Heart left ventricle (tissue), 16 donors: Measurements from ENCODE around the gene MS4A8. TPM values are rescaled to one million over a fixed set of nuclear protein-coding genes. Genes with fewer than 3 reads are reported as not detected.
"Not testable (repeated sequence)": the region's sequence is repeated elsewhere in the genome, so short reads cannot be mapped to it uniquely, and the experiment has no call there.

Source experiments
- ATAC-seq, 4 donors: fragments of 200-7000 bp; cut with Tn5 transposase; one replicate each; pipeline ENCODE4 v1.9.1; 2020 to 2022; ENCODE audit warnings: moderate library complexity in 4 of 4, mild to moderate bottlenecking in 3 of 4, moderate number of reproducible peaks in 1 of 4
- DNase-seq, 5 donors: peaks; one replicate each; pipeline ENCODE4 v3.0.0-alpha.2; 2020
- H3K27ac ChIP-seq, 12 donors: fragments of 200-600 bp; sonication (generic) in 4 of 12; one replicate each; pipeline versions ENCODE4 v1.5.0 to v1.8.0; 2016 to 2022; ENCODE audit warnings: mild to moderate bottlenecking in 2 of 12
- H3K27me3 ChIP-seq, 9 donors: fragments of 200-600 bp; sonication (generic) in 2 of 9; one replicate each; pipeline versions ENCODE4 v1.5.1 to v1.8.0; 2016 to 2022; ENCODE audit warnings: mild to moderate bottlenecking in 3 of 9
- H3K36me3 ChIP-seq, 9 donors: fragments of 200-600 bp; sonication (generic) in 2 of 9; one replicate each; pipeline versions ENCODE4 v1.5.0 to v1.8.0; 2018 to 2022; ENCODE audit warnings: mild to moderate bottlenecking in 2 of 9
- H3K4me1 ChIP-seq, 12 donors: fragments of 200-600 bp; sonication (generic) in 4 of 12; one replicate each; pipeline versions ENCODE4 v1.5.0 to v1.8.0; 2016 to 2022; ENCODE audit warnings: mild to moderate bottlenecking in 3 of 12
- H3K4me3 ChIP-seq, 12 donors: fragments of 200-600 bp; sonication (generic) in 4 of 12; one replicate each; pipeline versions ENCODE4 v1.5.0 to v1.8.0; 2017 to 2022; ENCODE audit warnings: mild to moderate bottlenecking in 9 of 12, moderate library complexity in 4 of 12
- H3K9me3 ChIP-seq, 12 donors: fragments of 200-600 bp; sonication (generic) in 4 of 12; one replicate each; pipeline versions ENCODE4 v1.5.0 to v1.8.0; 2016 to 2022; ENCODE audit warnings: mild to moderate bottlenecking in 1 of 12
- POLR2A ChIP-seq, 2 donors: fragments of 450-650 bp; IDR thresholded peaks; one replicate each; pipeline ENCODE4 v1.6.1; 2017; ENCODE audit warnings: antibody characterized with exemption in 2 of 2, mild to moderate bottlenecking in 2 of 2, moderate library complexity in 2 of 2
- WGBS, 4 donors: extraction: QIAGEN DNeasy Blood & Tissue Kit in 2 of 4; methylation state at CpG; one replicate each; pipeline versions ENCODE4 v1.1.5 to v1.1.7; 2013 to 2018; 5-methylcytosine and 5-hydroxymethylcytosine counted together
- intact Hi-C, 10 donors: fragments of 100-400 bp; cut with DNase I; formaldehyde crosslinking; loops; one replicate each; pipeline versions ENCODE4 v1.11.1 to v1.14.2; 2022
- polyA plus RNA-seq, 2 donors: library from polyadenylated mRNA; stranded (reverse); fragments of 200-250 nt; gene quantifications; one replicate each; pipeline ENCODE4 v1.2.3, GENCODE V29; 2013
- total RNA-seq, 9 donors: library from RNA; depleted of rRNA in 2 of 9; stranded (reverse); fragments of >200 nt in 2 of 9; fragmentation: NEBNext Ultra II Directional in 3 of 9; extraction: Animal tissue kit (Norgen Biotek cat#: 25700) in 3 of 9; gene quantifications; one replicate each; pipeline versions ENCODE4 v1.1.0 to v1.2.4, GENCODE V29; 2016 to 2023
- TF ChIP-seq, protein P1 (sequence below), 12 donors: fragments of 200-600 bp; sonication (generic) in 4 of 12; IDR thresholded peaks; one replicate each; pipeline versions ENCODE4 v1.5.0 to v1.8.0; 2018 to 2022; ENCODE audit warnings: antibody characterized with exemption in 12 of 12, mild to moderate bottlenecking in 5 of 12
- donor health status: ischemic (EF 13 %, LVEDD 7.1; RV severe dilation, severe dysfunction).
- donor health status: healthy with polysubstance abuse.
- donor health status: DM: no; HTN: yes; CAD: no.
- donor health status: DM: no; HTN: no; CAD: no.
- donor health status: ischemic (EF 25% LVEDD 6.9; RV normal size, moderate dysfunction).
- donor health status: ischemic (EF 25% LVEDD 5.7; RV mildly dilated, moderate dysfunction).
- donor health status: healthy.
- donor health status: DM: yes; HTN: yes; CAD: no.
- donor health status: ischemic (EF 35%, LVEDD 5.7; RV mildly dilated, moderate dysfunction).
- donor health status: nonischemic (EF 11% LVEDD 7.7; RV severe dilation, severe dysfunction).
- donor health status: DM: yes; HTN: yes; CAD: no.
- donor health status: PGD.
- donor health status: ischemic (EF 29% LVEDD 5.4; RV normal size, mild dysfunction).
- donor health status: nonischemic (EF 23%, LVEDD 6.1; RV moderate dilation, normal function).

The MS4A8 gene
- total and polyA plus RNA-seq, 11 donors, result not detected

- no peak for DNase-seq
- H3K27ac ChIP-seq, result no peak overlapping the region
- no peaks in the 10 kb centered on the region for H3K36me3 ChIP-seq
- no peak for TF ChIP-seq POLR2A (IDR thresholded peaks at IDR 0.05)
- TF ChIP-seq, protein P1, sequence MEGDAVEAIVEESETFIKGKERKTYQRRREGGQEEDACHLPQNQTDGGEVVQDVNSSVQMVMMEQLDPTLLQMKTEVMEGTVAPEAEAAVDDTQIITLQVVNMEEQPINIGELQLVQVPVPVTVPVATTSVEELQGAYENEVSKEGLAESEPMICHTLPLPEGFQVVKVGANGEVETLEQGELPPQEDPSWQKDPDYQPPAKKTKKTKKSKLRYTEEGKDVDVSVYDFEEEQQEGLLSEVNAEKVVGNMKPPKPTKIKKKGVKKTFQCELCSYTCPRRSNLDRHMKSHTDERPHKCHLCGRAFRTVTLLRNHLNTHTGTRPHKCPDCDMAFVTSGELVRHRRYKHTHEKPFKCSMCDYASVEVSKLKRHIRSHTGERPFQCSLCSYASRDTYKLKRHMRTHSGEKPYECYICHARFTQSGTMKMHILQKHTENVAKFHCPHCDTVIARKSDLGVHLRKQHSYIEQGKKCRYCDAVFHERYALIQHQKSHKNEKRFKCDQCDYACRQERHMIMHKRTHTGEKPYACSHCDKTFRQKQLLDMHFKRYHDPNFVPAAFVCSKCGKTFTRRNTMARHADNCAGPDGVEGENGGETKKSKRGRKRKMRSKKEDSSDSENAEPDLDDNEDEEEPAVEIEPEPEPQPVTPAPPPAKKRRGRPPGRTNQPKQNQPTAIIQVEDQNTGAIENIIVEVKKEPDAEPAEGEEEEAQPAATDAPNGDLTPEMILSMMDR (IDR thresholded peaks at IDR 0.05), result no peak
- intact Hi-C loops, result no loop called here
- peaks cover 0 to 9% (median 0%) of the 10 kb centered on the region in 9 donors for H3K27me3 ChIP-seq
- no peak for ATAC-seq
- H3K9me3 ChIP-seq, result peaks cover 0 to 47% (median 19%) of the 10 kb centered on the region in 12 donors
- no peaks in the 10 kb centered on the region for H3K4me1 ChIP-seq
- H3K4me3 ChIP-seq, result no peak overlapping the region
Observed at GRCh38 chr11:60679879-60680278, 19.5 kb upstream of the MS4A8 start.

GRCh38 chr11:60680455-60681119 is 18.8 kb upstream of the MS4A8 start:
- Histone ChIP-seq H3K9me3 (peaks cover 0 to 47% (median 19%) of the 10 kb centered on the region in 12 donors), H3K27ac (no peak overlapping the region), H3K27me3 (peaks cover 0 to 2% (median 0%) of the 10 kb centered on the region in 9 donors), H3K4me1 (no peaks in the 10 kb centered on the region), H3K4me3 (no peak overlapping the region), H3K36me3 (no peaks in the 10 kb centered on the region)
- intact Hi-C loops, result no loop called here
- DNase-seq (no peak), ATAC-seq (no peak)
- 52 to 71% (median 65%) methylated on average over 3 of the region's 3 CpGs for WGBS, 4 donors
- no peak for TF ChIP-seq POLR2A (IDR thresholded peaks at IDR 0.05)
- TF ChIP-seq, protein P1 (IDR thresholded peaks at IDR 0.05), result no peak

DNA sequence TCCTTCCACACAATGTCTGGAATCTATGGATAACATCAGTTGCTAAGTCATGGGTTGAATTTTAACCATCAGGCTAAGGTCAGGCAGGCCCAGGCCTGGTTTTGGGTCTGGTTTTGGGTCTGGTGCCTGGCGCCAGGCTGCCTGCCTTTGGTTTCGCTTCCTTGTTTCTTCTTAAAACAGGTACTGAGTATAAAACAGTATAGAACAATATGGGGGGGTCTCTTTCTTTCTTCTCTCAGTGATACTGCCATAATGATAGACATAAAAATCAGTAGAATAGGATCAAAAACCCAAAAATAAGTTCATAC is 14.9 kb upstream of the MS4A8 start:
- H3K27me3 ChIP-seq, H3K36me3 ChIP-seq, H3K4me1 ChIP-seq, DNase-seq, ATAC-seq, H3K27ac ChIP-seq, H3K4me3 ChIP-seq, intact Hi-C loops: not testable (repeated sequence)
- H3K9me3 ChIP-seq, result peaks cover 0 to 26% (median 4%) of the 10 kb centered on the region in 12 donors
- WGBS, 4 donors, result 88 to 95% (median 90%) methylated on average over 2 of the region's 2 CpGs

GRCh38 chr11:60691661-60692060 is 7.8 kb upstream of the MS4A8 start:
- DNase-seq (no peak), ATAC-seq (no peak)
- peaks cover 0 to 2% (median 0%) of the 10 kb centered on the region in 9 donors for H3K27me3 ChIP-seq
- no peaks in the 10 kb centered on the region for H3K9me3 ChIP-seq
- TF ChIP-seq POLR2A (IDR thresholded peaks at IDR 0.05), result no peak
- TF ChIP-seq, protein P1 (IDR thresholded peaks at IDR 0.05), result no peak
- intact Hi-C loops, result loop anchor here in 1 of 10 donors (10.0 kb wide), 1 partner anchor 63 kb away; the partner anchor contains the start of gene MS4A15
- H3K27ac ChIP-seq, result no peak overlapping the region
- 74 to 78% (median 77%) methylated on average over 5 of the region's 5 CpGs for WGBS, 4 donors
- H3K4me3 ChIP-seq, result no peak overlapping the region
- H3K4me1 ChIP-seq, result no peaks in the 10 kb centered on the region
- H3K36me3 ChIP-seq, result no peaks in the 10 kb centered on the region

DNA sequence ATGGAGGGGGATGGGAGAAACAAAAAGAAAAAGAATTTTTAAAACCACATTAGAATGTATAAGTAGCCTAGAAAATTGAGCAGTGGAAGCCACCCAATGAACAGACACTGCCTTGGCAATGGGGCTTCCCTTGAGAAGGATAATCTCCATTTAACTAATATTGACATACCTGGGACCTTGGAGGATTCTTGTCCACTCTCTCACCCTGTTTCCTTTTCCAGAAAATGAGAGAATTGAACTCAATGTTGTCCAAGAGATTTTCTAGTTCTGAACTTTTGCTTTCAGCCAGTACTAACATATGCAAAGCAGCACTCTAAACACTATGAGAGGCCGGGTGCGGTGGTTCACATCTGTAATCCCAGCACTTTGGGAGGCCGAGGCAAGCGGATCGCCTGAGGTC is 524 bp downstream of the MS4A8 start:
- no peak for DNase-seq
- no peak for ATAC-seq
- Histone ChIP-seq H3K9me3 (no peaks in the 10 kb centered on the region), H3K27ac (no peak overlapping the region), H3K36me3 (no peaks in the 10 kb centered on the region), H3K4me1 (no peaks in the 10 kb centered on the region), H3K4me3 (no peak overlapping the region), H3K27me3 (peaks cover 0 to 4% (median 0%) of the 10 kb centered on the region in 9 donors)
- intact Hi-C loops, result loop anchor here in 1 of 10 donors (10.0 kb wide), 1 partner anchor 55 kb away; the partner anchor contains the start of gene MS4A15
- TF ChIP-seq POLR2A (IDR thresholded peaks at IDR 0.05), result no peak
- TF ChIP-seq, protein P1 (IDR thresholded peaks at IDR 0.05), result no peak
- WGBS, 4 donors, result 90 to 94% (median 93%) methylated on average over 5 of the region's 5 CpGs
